GM19035 (cell line): ENCODE measurements around the gene C2orf81.
A peak's percentile ranks its signal among the peaks of the same experiment; 100 is the strongest.
"Not testable (repeated sequence)": the region's sequence is repeated elsewhere in the genome, so short reads cannot be mapped to it uniquely, and the experiment has no call there.

ENCODE experiments used
- ATAC-seq: cut with Tn5 transposase; IDR thresholded peaks from one replicate; pipeline ENCODE4 v1.9.1; 2021; ENCODE audit not compliant: unreplicated experiment

Gene C2orf81

DNA sequence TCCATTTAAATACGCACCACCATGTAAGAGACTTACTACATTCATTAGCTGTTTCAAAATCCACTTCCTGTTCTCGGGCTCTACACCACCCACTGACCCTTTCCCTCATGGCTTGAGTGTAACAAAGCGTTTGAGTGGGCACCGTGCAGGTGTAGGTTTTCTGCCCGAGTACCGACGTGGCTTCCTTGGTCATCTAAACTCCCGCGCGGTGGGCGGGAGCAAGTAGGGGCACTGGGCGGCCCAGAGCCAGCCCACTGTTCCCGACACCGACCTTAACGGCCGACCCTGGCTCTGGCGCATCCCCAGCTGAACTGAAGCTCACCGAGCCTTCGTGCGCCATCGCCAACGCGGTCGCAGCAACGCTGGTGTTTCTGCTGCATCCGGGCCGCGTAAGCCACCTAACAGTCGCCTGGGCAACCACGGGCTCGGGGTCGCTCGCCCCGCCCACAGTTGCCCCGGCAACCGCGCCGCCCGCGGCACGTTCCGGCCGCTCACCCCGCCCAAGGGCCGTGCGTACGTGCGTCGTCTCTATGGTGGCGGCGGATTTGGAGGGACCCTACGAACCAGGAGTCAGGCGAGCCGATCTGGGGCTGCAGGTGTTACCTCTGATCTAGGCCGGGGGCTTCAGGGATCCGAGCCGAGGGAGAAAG lies at the start of gene C2orf81, which contains the start of gene WDR54:
TSS of gene C2orf81 (minus strand) at position 399 of the 650 bp plus-strand sequence. CDS start at position 340, 59 bp downstream.
TSS of gene WDR54 (plus strand) at position 510 of the 650 bp plus-strand sequence. CDS start 424 bp downstream, outside the sequence.
- ATAC-seq = peak; percentile 93

DNA sequence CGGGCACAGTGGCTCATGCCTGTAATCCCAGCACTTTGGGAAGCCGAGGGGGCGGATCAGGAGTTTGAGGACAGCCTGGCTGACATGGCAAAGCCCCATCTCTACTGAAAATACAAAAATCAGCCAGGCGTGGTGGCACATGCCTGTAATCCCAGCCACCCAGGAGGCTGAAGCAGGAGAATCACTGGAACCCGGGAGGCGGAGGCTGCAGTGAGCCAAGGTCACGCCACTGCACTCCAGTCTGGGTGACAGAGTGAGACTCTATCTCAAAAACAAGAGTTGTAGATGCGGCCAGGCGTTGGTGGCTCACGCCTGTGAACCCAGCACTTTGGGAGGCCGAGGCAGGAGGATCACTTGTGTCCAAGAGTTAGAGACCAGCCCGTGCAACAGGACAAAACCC lies 49.3 kb upstream of the C2orf81 start:
- ATAC-seq = not testable (repeated sequence)

DNA sequence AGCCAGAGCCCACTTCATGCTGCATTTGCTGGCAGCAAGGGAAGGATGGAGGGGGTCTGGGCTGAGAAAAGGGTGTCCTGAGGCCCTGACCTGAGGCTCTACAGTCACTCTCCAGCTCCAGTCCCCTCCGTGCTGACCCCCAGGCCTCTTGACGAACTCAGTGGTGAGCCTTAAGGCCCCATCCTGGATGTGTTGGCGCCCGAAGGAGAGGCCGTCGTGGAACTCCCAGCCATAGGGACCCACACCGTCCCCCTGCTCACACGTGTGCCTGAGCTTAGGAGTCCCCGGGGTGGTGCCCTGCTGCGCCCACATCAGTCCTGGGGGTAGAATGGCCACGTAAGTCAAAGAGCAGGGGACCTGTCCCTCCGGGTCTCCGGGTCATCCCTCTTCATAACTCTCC lies 43.0 kb upstream of the C2orf81 start:
- no peak for ATAC-seq

DNA sequence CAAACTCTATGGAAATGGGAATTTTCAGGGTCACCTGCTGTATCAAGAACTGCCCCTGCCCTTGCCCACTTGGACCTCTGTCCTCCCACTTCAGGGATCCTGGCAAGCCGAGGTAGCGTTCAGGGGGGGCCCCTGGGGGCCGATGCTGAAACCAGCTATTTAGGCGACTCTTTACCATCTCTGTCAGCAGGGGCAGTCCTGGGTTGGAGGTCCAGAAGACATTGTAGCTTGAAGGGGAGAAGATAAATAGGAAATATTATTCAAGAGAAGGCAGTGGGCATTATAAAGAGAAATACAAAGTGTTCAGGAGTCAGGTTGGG lies 41.3 kb upstream of the C2orf81 start:
- no peak for ATAC-seq

DNA sequence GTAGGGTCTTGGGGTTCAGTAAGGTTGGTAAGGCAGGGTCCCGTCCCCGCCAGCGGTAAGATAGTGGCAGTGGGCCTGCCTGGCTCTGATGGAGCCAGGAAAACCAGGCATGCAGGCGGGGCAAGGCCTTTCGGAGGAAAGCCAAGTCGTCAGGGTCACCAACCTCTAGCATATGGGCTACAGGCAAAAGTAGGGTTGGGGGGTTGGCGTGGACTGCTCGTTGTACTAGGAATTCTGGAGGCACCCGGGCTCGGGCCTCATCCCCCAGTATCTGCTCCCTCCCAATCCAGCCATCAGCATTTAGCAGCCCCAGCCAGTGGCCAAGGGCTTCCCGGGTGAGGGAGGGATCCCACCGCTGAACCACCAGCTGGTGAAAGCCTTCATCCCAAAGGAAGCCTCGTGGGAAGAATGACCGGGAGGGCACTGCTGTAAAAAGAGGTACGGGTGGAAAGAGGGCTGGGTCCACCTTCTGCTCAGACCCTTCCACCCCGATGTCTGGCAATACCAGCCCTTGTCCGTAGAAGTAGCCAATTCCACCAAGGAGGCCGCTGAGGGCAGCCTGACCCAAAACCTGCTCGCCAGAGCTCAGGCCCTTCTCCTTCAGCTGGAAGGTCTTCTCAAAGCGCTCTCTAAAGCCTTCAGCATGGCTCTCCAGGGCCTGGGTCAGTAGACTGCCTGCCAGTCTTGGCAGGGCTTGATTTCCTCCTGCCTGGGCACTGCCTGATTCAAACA lies 40.8 kb upstream of the C2orf81 start:
- no peak for ATAC-seq

DNA sequence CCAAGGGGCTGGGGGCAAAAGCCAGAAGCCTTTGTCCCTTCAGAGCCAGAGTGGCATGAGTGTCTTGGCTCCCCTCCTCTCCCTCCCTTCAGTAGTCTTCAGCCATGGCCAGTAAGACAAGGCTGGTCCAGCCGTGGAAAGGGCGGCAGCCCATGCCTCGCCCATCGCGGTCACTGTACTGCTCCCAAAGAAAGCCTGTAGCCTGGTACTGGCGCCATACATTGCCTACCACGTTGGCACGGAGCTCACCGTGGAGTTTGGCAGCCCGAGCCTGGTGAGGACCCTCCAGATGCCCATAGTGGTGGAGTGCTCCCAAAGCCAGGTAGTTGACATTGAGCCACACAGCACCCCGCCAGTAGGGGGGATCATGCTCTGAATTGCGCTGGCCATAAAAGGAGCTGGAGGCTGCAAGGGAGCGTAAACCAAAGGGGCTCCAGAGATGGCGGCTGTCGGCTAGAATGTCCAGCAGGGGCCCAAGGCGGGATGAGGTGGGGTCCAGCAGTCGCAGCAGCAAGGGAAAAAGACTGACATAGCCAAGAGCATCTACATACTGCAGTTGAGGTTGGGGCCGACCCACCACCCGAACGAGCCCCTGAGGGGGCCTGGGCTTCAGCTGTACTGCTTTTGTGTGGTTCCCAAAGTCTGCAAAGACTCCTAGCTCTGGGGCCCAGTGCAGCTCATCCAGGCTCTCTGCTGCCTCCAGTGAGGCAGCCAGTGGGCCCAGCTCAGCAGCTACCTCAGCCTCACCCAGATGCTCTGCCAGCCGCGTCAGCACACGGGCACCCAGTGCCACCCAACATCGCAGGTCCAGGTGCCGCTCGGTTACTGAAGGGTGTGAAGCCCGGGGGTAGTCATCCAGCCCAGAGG lies 40.0 kb upstream of the C2orf81 start:
- no peak for ATAC-seq

DNA sequence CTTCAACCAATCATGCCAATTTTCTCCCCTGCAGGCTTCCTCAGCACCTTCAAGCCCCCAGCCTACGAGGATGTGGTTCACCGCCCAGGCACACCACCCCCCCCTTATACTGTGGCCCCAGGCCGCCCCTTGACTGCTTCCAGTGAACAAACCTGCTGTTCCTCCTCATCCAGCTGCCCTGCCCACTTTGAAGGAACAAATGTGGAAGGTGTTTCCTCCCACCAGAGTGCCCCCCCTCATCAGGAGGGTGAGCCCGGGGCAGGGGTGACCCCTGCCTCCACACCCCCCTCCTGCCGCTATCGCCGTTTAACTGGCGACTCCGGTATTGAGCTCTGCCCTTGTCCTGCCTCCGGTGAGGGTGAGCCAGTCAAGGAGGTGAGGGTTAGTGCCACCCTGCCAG lies 38.8 kb upstream of the C2orf81 start:
- not testable (repeated sequence) for ATAC-seq

DNA sequence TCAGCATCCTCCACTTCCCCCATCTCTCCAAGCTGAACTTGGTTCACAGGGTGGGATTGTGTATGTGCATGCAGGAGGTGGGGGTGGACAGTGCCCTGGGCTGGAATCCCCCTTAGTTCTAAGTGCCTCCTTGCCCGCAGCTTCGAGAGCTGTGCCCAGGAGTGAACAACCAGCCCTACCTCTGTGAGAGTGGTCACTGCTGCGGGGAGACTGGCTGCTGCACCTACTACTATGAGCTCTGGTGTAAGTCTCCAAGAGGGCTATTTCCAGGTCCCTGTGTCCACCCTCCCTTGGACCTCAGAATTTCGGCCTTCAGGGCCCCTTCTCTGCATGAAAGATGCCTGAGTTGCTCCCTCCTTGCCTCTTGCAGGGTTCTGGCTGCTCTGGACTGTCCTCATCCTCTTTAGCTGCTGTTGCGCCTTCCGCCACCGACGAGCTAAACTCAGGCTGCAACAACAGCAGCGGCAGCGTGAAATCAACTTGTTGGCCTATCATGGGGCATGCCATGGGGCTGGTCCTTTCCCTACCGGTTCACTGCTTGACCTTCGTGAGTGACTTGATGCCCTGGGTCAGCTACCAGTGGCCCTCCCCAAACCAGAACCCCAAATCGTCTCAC lies 38.2 kb upstream of the C2orf81 start:
- not testable (repeated sequence) for ATAC-seq

DNA sequence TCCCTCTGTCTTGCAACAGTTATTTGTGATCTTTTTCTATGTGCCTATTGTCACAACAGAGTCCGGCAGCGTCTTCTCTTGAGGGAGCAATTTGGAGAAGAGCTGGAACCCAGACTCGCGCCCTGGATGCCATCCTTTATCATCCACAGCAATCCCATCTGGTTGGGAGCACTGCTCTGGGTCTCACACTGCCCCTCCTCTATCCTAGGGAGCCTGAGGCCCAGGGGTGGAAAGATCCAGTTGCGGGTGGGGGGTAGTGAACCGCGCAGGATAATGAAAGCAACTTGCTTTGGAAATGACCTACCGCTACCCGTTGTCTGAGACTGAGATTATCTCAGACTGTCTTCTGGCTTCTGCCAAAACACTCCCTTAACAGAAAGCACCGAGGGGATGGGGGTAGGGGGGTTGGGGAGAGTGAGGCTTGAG lies 37.5 kb upstream of the C2orf81 start:
- no peak for ATAC-seq

DNA sequence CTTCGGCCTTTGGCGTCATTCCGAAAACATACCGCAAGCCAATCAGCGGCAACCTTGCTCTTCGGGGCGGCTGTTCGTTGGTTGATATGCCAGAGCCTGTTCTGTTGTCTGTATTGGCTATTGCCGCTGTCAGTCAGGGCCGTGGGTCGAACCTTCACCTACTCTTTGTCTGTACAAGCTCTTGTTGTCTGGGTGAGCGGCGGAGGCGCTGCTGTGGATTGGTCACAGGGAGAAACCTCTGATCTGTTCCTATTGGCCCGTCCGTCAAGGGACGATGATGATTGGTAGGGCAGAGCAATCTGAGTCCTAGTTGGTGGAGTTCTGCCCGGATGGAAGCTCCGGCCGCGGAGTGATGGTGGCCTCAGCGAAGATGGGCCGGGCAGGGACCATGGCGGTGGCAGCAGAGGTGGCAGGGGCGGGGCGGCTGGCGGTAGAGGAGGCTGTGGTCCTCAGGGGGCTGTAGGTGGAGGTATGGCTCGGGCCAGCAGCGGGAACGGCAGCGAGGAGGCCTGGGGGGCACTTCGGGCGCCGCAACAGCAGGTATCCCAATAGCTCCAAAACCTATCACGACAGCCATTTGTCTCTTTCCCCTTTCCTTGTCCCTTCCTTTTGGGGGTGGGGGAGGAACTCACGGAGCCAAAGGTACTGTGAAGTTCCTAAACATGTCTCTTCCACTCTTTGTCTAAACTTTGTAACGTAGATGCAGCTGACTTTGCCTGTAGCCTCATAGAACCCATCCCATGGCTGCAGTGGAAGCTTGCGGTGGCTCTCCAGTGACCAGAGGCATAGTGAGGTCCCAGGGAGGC lies 36.9 kb upstream of the C2orf81 start, which contains the start of gene WBP1:
TSS of gene WBP1 (plus strand) at position 307 of the 806 bp plus-strand sequence. CDS start at position 472, 165 bp downstream.
- peak; percentile 76 for ATAC-seq

DNA sequence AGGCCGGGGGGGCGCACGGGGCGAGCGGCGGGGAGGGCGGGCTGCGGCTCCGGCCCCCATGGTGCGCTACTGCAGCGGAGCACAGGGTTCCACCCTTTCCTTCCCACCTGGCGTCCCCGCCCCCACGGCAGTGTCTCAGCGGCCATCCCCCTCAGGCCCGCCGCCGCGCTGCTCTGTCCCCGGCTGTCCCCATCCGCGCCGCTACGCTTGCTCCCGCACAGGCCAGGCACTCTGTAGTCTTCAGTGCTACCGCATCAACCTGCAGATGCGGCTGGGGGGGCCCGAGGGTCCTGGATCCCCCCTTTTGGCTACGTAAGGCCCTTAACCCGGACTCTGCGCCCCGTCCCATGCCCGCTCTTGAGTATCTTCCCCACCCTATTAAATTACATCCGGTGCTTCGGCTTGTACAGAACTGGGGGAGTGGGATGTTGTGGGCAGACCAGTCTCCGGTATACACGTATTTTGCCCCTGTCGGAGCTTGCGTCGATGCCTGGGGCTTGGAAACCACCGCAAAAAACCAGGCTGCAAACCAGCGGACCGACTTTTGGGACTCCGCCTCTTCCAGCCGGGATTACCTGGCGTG lies 36.2 kb upstream of the C2orf81 start:
- ATAC-seq = peak; percentile 37

DNA sequence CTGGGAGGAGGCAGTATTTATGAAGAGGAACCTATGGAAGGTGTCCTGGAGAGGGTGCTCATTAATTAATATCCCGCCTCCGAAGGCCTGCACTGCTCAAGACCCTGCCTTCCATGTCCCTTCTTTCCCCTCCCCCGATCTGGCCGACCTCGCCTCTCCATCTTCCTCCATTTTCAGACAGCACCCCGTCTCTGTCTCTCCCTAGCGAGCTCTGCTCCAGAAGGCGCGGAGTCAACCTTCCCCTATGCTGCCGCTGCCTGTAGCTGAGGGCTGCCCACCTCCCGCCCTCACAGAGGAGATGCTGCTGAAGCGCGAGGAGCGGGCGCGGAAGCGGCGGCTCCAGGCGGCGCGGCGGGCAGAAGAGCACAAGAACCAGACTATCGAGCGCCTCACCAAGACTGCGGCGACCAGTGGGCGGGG lies 35.7 kb upstream of the C2orf81 start:
- ATAC-seq = no peak

DNA sequence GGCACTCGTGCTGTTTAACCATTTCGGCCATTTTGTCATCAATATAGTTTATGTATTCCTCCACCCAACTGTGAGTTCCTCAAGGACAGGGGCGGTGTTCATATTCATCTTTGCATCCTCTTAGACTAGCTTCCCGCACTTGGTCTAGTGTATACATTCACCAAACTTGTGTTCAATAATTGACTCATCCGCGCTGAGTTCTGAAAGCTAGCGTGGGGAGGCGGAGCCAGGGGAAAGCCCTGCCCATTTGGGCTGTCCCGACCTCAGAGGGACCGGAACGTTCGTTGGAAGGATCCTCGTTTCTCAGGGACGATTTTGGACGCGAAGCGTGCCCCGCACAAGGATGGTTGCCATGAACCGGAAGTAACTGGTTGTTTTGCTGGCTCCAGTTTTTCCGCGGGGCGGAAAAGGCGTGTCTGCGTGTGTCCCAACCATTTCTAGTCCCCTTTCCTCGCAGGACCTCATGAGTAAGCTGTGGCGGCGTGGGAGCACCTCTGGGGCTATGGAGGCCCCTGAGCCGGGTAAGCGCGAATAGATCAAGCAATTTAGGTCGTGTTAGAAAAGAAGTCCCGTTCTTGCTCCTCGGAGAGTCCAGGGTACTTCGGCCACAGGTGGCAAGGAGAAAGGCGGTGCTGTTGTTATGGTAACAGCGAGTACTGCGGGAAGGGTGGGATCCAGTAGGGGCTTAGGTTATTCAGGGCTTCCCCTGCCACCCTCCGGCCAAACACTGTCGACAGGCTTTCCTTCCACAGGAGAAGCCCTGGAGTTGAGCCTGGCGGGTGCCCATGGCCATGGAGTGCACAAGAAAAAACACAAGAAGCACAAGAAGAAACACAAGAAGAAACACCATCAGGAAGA lies 33.5 kb upstream of the C2orf81 start, which contains the start of gene INO80B:
TSS of gene INO80B (plus strand) at position 434 of the 858 bp plus-strand sequence. CDS start at position 464, 30 bp downstream.
- peak; percentile 47 for ATAC-seq

DNA sequence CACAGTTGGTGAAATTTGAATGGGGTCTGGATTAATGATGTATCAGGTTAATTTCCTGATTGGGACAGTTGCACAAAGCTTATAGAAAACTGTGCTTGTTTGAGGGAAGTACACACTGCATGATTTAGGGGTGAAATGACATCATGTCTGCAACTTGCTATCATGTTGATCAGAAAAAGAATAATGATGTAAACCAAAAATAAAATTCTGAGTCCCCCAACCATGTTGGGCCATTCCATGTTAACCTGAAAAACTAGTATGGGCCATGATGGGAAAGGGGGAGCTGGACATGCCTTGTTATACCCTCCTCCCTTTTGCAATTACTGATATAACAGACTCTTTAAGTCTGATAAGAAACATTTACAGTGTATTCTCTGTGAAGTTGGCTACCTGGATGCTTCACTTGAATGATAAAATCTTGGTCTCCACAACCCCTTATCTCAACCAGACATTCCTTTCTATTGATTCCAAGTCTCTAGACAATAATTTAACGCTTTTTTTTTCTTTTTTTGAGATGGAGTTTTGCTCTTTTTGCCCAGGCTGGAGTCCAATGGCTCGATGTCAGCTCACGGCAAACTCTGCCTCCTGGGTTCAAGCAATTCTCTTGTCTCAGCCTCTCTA lies 29.3 kb upstream of the C2orf81 start:
- no peak for ATAC-seq

DNA sequence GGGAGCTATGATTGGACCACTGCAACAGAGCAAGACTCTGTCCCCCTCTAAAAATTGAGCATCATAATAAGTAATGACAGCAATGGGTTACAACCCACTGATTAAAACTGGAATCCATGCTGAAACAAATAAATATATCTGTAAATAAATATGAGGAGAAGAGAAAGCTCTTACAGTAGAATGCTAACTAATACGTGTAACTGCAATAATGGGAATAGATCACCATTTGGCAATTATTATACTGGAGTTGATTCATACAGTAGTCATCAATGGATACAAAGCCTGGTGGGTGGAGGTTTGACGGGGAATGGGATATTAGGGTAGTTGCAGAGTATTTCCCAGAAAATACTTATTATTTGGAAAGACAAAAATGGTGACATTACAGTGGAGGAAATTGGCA lies 27.4 kb upstream of the C2orf81 start:
- no peak for ATAC-seq

DNA sequence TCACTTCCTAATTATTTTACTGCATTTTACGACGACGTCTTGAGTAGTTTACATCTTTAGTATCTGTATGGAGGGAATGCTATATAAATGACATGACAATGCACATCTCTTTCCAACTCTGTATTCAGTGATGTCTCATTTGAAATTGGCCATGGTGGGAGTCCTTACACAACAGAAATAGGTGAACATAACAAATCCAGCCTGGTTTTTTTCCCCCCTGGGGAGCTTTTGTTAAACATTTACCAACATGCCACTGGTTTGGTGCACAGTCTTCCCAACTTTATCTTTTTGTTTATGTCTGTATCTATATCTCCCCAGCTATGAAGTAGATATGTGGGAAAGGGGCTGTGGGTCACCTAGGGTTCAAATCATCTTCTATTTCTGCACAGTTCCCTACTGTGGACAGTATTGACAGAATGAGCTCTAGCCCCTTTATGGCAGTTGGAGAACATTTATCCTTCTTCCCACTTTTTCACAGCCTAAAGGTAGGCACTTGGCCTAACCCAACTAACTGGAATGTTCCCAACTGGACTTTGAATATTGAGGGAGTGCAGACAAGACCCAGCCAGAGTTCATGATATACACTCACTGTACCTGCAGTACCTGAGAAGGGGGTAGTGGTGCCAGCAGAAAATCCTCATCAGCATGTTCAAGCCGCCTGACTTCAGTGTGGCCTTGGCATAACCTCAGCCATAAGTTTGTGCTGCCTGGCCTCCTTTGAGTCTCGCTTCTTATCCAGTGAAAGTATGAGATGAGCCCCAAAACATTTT lies 26.0 kb upstream of the C2orf81 start:
- no peak for ATAC-seq

DNA sequence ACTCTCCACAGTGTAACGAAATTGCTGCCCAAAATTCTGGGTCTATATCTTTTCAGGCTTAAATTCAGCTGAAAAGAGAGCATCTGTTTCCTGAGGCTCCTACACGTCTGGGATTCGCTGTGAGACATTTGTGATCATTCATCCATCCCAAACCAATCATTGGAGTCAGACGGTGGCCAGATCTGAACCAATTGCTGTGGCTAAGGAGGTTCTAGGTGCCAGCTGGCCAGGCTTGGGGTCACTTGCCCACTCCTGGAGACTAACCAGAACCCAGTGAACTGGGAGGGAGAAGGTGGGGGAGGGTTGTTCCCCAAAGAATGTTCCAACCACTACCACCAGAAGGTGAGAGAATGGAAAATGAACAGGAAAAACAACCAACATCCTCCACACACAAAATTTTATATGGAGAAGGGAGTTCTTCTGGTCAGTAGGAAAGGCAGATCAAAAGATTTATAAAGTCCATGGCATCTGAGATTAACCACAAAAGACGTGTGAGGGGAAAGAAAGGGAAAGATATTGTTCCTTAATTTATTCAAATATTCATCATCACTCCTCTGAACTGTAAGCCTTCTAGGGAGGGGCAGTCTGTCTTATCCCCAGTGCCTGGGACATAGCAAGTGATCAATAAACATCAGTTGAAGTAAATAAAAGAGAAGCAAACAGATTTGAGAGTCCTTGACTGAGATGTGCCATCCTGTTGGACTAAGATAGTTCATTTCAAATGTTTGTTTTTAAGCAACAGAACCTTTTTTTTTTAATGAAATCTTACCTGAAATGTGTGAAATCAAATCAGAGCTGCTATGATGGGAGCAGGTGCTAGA lies 23.3 kb upstream of the C2orf81 start:
- no peak for ATAC-seq
